Measurements from ENCODE around the gene RPL10.

Gene RPL10

DNA sequence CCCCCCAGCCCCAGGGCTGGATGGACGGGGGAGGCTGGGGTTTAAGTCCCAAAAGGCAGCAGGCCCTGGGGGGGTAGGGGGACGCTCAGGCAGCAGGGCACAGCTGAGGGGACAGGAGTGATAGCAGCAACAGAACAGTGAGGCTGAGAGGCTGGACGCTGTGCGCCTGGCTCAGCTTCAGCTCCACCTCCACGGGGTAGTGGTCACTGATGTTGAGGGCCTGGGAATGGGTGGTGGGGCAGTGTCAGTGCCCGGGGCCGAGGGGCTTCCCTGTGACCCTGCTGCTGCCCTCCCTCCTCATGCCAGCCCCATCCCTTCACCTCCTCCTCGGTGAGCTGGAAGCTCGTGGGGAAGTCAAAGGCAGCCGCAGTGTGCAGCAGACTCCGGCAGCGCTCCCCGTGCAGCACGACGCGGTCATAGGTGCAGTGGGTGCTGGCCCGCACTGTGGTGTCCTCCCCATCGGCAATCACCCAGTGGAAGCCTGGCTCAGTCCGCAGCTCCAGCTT, 4.5 kb downstream of the RPL10 start:
- TF ChIP-seq EP300 (IDR thresholded peaks at IDR 0.05; ENCODE audit: borderline replicate concordance) (no peak), ZBTB7A (IDR thresholded peaks at IDR 0.05; ENCODE audit: low read depth) (no peak), CREB1 (IDR thresholded peaks at IDR 0.05; ENCODE audit: low read depth) (no peak), TCF12 (IDR thresholded peaks at IDR 0.05; ENCODE audit: low read depth) (no peak), TEAD4 (IDR thresholded peaks at IDR 0.05) (no peak), RAD21 (IDR thresholded peaks at IDR 0.05; ENCODE audit: low read depth) (no peak), TAF1 (IDR thresholded peaks at IDR 0.05; ENCODE audit: low read depth) (no peak), FOXM1 (IDR thresholded peaks at IDR 0.05; ENCODE audit: borderline replicate concordance, low read depth) (no peak), YY1 (IDR thresholded peaks at IDR 0.05; ENCODE audit: low read depth) (no peak)
- TF ChIP-seq, protein P1, sequence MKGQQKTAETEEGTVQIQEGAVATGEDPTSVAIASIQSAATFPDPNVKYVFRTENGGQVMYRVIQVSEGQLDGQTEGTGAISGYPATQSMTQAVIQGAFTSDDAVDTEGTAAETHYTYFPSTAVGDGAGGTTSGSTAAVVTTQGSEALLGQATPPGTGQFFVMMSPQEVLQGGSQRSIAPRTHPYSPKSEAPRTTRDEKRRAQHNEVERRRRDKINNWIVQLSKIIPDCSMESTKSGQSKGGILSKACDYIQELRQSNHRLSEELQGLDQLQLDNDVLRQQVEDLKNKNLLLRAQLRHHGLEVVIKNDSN (IDR thresholded peaks at IDR 0.05) = no peak
- TF ChIP-seq, protein P2, sequence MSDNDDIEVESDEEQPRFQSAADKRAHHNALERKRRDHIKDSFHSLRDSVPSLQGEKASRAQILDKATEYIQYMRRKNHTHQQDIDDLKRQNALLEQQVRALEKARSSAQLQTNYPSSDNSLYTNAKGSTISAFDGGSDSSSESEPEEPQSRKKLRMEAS (IDR thresholded peaks at IDR 0.05) = no peak

DNA sequence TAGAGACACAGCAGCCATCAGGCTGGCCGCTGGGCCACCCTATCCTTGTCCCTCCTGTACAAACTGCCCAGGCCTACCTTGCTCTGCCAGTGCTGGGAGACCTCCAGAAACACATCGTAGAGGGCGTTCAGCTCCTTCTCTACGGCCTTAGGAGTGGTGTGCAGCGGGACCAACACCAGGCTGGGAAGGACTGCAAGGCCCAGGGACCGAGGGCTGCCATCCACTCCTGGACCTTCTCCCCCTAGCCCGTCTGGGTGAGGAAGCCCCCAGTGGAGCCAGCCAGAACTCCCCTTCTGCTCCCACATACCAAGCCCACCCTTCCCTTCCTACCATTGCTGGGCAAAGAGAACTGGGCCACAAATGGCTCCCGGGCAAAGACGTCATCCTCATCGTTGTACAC, 5.0 kb downstream of the RPL10 start:
- TF ChIP-seq CEBPB (IDR thresholded peaks at IDR 0.05) (no peak), ZBTB7A (IDR thresholded peaks at IDR 0.05; ENCODE audit: low read depth) (no peak), CREB1 (IDR thresholded peaks at IDR 0.05; ENCODE audit: low read depth) (no peak), EP300 (IDR thresholded peaks at IDR 0.05; ENCODE audit: borderline replicate concordance) (no peak), TCF12 (IDR thresholded peaks at IDR 0.05; ENCODE audit: low read depth) (no peak), TEAD4 (IDR thresholded peaks at IDR 0.05) (no peak), YY1 (IDR thresholded peaks at IDR 0.05; ENCODE audit: low read depth) (no peak)
- TF ChIP-seq, protein P1 (IDR thresholded peaks at IDR 0.05) = no peak
- TF ChIP-seq, protein P3, sequence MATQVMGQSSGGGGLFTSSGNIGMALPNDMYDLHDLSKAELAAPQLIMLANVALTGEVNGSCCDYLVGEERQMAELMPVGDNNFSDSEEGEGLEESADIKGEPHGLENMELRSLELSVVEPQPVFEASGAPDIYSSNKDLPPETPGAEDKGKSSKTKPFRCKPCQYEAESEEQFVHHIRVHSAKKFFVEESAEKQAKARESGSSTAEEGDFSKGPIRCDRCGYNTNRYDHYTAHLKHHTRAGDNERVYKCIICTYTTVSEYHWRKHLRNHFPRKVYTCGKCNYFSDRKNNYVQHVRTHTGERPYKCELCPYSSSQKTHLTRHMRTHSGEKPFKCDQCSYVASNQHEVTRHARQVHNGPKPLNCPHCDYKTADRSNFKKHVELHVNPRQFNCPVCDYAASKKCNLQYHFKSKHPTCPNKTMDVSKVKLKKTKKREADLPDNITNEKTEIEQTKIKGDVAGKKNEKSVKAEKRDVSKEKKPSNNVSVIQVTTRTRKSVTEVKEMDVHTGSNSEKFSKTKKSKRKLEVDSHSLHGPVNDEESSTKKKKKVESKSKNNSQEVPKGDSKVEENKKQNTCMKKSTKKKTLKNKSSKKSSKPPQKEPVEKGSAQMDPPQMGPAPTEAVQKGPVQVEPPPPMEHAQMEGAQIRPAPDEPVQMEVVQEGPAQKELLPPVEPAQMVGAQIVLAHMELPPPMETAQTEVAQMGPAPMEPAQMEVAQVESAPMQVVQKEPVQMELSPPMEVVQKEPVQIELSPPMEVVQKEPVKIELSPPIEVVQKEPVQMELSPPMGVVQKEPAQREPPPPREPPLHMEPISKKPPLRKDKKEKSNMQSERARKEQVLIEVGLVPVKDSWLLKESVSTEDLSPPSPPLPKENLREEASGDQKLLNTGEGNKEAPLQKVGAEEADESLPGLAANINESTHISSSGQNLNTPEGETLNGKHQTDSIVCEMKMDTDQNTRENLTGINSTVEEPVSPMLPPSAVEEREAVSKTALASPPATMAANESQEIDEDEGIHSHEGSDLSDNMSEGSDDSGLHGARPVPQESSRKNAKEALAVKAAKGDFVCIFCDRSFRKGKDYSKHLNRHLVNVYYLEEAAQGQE (IDR thresholded peaks at IDR 0.05; ENCODE audit: low read depth) = no peak
- TF ChIP-seq, protein P2 (IDR thresholded peaks at IDR 0.05) = no peak

DNA sequence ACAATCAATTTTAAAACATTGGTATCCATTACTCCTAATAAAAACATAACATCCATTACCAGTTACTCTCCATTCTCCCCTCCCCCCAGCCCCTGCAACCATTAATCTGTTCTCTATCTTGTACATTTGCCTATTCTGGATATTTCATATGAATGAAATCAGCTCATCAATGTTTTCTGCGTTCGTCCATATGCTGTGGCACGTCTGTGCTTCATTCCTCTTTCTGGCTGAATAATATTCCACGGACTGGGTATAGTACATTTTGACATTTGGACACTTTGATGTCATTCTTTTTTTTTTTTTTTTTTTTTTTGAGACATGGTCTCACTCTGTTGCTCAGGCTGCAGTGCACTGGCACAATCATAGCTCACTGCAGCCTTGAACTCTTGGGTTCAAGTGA, 5.7 kb downstream of the RPL10 start:
- TF ChIP-seq TAF1 (IDR thresholded peaks at IDR 0.05; ENCODE audit: low read depth) (no peak), YY1 (IDR thresholded peaks at IDR 0.05; ENCODE audit: low read depth) (no peak), CEBPB (IDR thresholded peaks at IDR 0.05) (no peak), ZBTB7A (IDR thresholded peaks at IDR 0.05; ENCODE audit: low read depth) (no peak), TEAD4 (IDR thresholded peaks at IDR 0.05) (no peak), CREB1 (IDR thresholded peaks at IDR 0.05; ENCODE audit: low read depth) (no peak), NFIC (IDR thresholded peaks at IDR 0.05) (no peak), EP300 (IDR thresholded peaks at IDR 0.05; ENCODE audit: borderline replicate concordance) (no peak), FOXM1 (IDR thresholded peaks at IDR 0.05; ENCODE audit: borderline replicate concordance, low read depth) (no peak), EGR1 (IDR thresholded peaks at IDR 0.05) (no peak), TCF12 (IDR thresholded peaks at IDR 0.05; ENCODE audit: low read depth) (no peak), RAD21 (IDR thresholded peaks at IDR 0.05; ENCODE audit: low read depth) (no peak)
- TF ChIP-seq, protein P1 (IDR thresholded peaks at IDR 0.05) = no peak
- TF ChIP-seq, protein P2 (IDR thresholded peaks at IDR 0.05) = no peak
- TF ChIP-seq, protein P3 (IDR thresholded peaks at IDR 0.05; ENCODE audit: low read depth) = no peak

DNA sequence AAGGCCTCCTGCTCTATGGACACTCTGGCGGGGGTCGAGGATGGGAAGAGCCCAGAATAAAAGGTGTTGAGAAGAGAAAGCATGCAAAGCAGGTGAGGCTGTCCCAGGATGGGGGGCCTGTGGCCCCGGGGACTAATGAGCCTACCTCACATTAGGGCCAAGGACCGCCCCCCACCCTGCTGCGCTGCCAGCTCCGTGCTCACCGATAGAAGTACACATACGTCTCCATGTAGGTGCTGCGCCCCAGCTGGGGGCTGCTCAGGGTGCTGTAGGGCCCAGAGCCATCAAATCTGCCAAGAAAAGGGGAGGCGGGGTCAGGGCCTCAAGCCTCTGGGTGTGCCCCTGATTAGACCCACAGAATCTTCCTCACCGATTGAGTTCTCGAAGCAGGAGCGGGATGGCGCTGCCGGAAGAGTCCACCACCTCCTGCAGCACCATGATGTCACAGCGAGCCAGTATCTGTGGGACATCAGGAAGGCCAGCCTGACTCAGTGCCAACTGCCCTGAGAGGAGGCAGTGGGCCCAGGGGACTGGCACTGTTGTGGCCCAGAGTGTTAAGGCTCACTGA, 6.5 kb downstream of the RPL10 start:
- TF ChIP-seq, protein P3 (IDR thresholded peaks at IDR 0.05; ENCODE audit: low read depth) = no peak
